B cell (primary cell): ENCODE measurements around the gene TPH1.

Experiments
- CTCF ChIP-seq: fragments of 200-600 bp; IDR thresholded peaks from one replicate; pipeline ENCODE4 v1.8.0; 2022; ENCODE audit warnings: antibody characterized with exemption, mild to moderate bottlenecking
- EZH2 ChIP-seq: IDR thresholded peaks from 2 replicates; pipeline ENCODE4 v1.6.1; 2012; ENCODE audit warnings: borderline replicate concordance, low read depth, mild to moderate bottlenecking, moderate library complexity, low read length; ENCODE audit not compliant: insufficient read depth, poor library complexity, severe bottlenecking

DNA sequence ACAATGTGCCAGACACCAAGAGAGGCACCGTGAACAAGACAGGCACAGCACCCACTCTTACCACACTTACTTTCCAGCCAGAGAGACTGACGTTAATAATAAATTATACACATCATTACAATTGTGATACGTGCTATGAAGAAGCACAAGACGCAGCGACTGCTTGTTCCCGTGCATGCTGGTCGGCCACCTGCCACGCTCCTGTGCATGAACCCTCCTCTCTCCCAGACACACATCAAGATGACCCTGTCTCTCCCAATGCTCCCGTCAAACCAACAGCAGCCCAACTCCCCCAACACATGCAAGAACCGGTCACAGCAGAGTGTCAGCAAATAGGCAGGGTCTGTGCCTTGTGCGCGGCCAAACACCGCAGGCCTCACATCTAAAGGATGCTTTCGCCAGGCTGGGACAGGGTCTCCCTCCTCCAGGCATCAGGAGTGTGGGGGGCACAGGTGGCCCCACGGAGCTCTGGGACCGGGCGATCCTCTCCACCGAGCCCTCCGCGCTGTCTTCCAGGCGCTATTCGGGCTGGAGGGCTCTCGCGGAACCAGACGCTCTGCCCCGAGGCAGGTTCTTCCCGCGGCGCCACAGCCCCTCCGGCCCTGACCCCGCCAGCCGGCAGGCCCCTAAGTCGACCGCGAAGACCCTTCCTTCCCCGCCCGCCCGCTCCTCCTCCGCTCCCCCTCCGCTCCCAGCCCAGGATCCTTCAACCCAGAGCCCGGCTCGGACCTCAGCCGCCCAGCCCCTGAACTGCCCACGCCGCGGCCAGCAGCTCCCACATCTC, 33.8 kb downstream of the TPH1 start:
- TF ChIP-seq CTCF = no peak
- no peak for TF ChIP-seq EZH2
